Measurements from ENCODE around the gene FUT1.

FUT1 gene

DNA sequence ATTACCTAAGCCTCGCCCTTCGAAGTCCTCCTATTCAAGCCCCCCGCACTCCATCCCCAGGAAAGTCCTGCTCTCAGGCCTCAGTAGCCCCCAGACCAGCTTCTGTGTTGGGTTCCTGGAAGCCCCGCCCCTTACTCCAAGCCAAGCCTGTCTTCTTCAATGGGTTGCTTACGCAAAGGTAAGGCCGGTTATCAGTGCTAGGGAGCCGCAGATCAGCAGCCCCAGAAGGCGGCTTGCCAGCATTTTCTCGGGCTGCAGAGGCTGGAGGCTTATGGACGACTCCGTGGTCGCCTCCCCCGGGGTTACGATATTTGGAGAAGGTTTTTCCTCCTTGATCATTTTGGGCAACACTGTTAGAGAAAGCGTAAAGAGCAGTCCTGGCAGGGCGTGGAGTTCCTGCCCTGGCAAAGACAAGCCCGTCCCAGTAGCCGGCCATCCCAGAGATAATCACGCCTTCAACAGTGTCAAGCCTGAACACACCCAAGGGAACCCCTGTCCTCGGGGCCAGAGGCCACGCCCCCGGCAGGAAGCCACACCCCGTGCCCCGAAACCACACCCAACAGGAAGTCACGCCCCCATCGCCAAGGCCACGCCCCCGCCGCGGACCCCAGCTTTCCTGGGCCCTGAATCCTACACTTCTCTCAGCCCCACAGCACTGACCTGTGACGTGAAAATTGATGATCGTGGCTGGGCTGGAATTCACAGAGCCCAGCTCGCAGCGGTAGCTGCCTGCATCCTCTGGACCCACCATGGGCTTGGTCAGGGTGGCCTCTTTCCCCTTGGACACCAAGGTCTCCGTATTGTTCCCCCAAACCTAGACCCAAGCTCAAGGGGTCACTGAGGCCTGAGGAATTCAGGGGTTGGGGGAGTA lies 11.1 kb downstream of the FUT1 start:
- DNase-seq (ENCODE audit: low read depth), result no peak

DNA sequence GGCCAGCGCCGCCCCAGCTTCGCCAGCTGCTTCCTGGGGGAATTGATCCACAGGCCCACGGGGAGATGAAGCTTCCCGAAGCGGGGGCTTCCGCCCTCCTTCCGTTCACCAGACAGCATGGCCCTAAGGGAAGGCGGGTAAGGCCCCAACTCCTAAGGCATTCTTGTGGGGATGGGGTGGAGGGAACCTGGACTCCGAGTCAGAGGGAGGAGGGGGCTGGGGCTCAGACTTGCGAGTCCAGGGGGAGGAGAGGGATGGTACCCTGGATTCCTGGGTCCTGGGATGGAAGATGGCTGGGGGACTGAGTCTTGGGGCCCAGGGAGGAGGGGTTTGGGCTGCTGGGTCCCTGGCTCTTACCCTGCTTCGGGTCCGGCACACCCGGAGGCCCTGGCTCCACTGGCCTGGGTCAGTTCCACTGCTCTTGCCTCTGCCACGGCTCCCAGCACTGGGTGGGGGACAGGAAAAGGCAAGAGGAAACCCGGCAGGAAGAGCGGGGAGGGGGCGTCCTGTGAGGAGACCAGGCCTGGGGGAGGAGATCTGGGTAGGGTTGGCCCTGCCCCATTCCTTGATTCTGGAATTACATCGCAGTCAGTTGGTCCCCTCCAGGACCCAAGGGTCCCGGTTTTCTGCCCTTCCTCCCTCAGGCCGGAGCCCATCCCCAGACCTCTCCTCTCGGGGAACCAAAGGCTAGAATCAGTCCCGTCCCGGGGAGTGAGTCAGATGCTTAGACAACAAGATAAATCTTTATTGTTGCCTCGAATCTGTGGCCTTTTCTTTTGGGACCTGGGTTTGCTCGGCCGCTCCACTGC lies 12.1 kb downstream of the FUT1 start, which contains the start of gene RASIP1:
RASIP1 (minus strand) TSS at position 447 of the 809 bp plus-strand sequence; CDS start at position 119, 328 bp downstream.
- no peak for DNase-seq (ENCODE audit: low read depth)

DNA sequence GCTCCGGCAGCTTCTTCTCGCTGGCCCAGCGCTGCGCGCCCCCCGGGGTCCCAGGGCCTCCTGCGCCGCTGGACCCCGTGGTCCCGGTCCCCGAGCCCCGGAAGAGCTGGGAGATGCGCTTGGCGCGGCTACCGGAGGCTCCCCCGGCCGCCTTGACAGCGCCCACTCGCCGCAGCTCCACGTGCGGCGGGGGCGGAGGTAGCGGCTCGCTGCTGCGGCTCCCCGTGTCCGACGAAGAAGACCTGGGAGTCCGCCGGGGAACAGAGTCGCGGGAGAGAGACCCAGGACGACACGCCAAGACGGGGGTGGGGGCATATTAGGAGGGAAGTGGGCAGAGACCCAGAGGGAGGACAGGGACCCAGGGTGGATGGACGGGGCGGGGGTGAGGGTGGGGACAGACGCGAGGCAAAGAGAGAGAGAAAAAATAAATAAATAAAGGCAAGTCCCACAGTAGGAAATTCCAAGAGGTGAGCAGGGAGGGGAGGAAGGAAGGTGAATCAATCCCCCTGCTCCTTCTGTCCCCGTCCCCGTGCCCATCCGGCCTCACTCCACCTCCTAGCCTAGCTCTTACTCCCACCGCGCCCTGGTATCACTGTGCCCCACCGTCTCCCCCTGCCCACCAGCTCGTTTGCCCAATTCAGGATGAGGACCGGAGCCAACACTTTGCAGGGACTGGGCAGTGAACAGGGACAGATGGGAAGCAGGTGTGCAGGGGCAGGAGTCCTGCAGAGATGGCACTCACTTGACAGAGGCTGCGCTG lies 12.9 kb downstream of the FUT1 start:
- DNase-seq (ENCODE audit: low read depth), result no peak

DNA sequence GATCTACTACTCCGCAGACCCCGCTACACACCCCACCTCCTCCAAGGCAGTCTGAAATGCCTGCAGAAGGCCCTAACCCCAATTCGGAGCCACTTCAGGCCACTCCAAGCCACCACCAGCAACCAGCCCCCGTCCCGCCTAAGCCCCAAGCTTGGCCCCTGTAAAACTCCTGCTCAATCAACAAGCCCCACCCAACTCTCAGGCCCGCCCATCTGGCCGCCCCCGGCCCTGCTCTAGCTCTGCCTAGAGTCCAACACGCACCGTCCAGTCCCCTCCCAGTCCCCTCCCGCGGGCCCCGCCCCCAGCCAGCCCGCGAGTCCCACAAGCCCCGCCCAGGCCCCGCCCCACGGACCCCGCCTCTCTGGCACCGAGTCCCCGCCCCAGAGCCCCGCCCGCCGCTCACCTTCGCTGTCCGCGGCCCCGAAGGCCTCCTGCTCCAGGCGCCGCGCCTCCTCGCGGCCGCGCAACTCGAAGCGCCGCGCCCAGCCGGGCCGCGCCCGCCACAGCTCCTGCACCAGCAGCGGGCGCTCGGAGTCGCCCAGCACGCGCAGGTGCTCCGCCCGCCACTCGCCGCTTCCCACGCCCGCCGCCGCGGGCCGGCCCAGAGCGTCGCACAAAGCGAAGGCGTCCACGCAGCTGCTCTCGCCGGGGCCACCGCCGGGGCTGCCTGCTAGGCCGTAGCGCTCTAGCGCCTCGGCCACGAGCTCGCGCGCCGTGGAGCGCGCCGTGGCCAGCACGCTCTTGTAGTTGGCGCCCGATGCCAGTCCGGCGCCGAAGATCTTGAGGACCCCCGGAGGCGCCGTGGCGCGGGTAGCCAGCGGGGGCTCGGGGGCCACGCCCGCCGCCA lies 13.7 kb downstream of the FUT1 start:
- DNase-seq (ENCODE audit: low read depth), result peak; percentile 95

DNA sequence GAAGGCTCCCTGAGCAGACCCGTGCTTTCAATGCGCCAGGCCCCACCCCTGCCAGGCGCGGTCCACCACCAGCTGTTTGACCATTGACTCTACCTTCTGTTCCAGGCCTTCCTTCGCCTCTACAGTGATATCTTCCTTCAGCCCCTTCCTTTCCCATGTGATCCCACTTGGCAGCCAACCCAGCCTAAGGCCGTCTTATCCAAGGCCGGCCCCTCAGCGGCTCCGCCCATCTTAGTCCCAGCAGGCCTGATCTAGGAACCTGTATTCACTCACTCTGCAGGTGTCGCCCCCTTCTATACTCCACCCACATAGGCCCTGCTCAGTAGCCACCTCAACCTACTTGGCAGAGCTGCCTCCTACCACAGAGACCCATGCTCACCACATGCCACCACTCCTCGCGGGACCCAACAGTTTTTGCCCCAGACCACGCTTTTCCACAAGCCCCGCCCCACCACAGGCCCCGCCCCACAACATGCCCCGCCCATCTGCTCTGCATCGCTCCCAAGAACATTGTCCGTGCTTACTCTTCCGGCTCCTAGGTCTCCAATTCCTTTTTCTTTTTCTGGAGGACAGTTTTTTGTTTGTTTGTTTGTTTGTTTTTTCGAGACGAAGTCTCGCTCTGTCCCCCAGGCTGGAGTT lies 15.0 kb downstream of the FUT1 start:
- DNase-seq (ENCODE audit: low read depth), result no peak

DNA sequence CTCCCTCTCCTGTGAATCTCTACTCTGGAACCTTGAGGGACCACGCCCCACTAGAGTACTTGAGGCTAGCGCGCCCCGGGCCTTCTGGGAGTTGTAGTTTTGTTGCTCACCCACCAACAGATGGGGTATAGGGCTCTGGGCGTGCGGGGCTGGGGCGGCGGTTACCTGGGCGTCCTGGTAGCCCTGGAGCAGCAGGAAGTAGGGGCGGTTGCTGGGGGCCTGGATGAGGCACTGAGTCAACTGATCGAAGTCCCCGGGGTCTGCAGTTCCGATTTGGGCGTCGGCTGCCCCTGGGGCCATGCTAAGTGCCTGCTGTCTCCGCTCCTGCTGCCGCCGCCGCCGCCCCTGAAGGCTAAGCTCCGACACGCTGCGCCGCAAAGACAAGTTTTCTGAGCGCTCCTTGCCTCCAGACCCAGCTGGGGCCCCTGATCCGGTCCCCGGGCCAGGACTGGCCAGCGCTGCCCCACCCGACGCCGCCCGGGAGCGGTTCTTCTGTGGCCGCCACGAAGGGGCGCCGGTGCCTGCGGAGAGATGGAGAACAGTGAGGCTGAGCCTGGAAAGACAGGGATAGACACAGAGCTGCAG lies 17.3 kb downstream of the FUT1 start:
- DNase-seq (ENCODE audit: low read depth), result no peak

DNA sequence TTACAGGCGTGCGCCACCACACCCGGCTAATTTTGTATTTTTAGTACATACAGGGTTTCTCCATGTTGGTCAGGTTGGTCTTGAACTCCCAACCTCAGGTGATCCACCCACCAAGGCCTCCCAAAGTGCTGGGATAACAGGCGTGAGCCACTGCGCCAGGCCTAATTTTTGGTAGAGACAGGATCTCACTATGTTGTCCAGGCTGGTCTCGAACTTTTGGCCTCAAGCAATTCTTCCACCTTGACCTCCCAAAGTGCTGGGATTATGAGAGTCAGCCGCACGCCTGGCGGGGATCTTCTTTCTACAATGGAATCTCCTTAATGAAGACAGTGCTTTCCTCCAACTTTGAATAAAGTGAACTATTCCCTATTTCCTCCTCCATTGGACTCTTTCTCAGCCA lies 17.8 kb downstream of the FUT1 start:
- no peak for DNase-seq (ENCODE audit: low read depth)

DNA sequence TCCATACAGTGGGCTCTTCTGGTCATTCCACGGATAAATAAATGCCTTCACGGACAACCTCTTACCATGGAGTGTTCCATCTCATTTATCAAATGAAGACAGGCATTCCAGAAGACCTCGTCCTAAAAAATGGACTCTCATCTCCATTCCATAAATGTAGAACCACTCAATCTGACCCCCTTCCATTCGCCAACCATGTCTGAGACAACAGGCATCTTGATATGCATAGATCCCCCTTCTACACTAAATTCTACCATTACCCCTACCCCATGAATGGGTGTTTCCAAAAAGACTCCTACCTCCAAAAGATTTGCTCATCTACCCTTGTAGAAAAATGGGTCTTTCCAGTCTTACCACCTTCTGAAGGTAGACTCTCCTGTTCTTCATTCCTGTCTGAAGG lies 21.0 kb downstream of the FUT1 start:
- DNase-seq (ENCODE audit: low read depth), result no peak

DNA sequence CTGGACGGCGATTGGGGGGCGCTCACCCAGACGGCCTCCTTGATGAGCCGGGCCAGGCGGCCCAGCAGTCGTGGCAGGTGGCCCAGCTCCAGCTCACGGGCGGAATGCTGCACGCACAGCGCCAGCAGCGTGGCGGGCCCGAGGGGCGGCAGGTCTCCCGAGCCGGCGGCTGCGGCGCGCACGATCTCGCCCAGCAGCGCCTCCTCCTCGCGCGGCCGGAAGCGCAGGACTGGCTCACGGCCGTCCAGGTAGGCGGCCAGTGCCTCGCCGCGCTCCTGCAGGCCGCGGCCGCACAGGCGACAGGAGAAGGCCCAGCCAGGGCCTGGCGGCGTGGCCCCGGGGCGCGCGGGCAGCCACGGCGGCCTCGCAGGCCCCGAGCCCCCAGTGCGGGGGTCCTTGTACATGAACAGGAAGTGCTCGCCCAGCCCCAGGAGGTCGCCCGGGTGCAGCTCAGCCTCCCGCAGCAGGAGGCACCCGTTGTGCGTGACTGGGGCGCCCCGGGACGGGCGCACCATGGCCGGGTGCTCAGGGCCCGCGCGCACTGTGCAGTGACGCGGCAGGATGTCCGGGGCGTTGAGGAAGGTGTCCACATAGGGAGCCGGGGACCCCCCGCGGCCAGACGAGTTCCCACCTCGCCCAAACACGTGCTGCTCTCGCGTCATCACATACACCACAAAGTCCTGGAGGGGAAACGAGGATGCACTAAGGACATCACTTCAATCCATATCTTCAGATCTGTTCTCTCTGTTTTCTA lies 23.4 kb downstream of the FUT1 start:
- no peak for DNase-seq (ENCODE audit: low read depth)

DNA sequence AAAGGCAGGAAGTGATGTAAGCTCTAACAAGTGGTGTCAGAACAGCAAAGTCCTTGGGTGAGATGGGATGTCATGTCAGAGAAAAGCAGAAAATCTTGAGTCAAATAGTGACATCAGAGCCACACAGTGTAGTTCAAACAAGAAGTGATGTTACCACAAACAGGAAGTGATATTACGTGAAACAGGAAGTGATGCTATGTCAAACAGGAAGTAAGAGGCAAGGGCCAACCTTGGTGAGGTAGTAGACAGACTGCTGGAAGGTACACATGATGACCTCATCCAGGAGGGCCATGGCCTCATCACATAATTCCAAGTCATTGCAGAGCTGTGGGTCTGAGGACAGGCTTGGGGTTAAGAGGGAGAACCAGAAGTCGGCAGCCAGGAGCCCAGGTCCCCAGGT lies 25.9 kb downstream of the FUT1 start:
- DNase-seq (ENCODE audit: low read depth), result no peak

DNA sequence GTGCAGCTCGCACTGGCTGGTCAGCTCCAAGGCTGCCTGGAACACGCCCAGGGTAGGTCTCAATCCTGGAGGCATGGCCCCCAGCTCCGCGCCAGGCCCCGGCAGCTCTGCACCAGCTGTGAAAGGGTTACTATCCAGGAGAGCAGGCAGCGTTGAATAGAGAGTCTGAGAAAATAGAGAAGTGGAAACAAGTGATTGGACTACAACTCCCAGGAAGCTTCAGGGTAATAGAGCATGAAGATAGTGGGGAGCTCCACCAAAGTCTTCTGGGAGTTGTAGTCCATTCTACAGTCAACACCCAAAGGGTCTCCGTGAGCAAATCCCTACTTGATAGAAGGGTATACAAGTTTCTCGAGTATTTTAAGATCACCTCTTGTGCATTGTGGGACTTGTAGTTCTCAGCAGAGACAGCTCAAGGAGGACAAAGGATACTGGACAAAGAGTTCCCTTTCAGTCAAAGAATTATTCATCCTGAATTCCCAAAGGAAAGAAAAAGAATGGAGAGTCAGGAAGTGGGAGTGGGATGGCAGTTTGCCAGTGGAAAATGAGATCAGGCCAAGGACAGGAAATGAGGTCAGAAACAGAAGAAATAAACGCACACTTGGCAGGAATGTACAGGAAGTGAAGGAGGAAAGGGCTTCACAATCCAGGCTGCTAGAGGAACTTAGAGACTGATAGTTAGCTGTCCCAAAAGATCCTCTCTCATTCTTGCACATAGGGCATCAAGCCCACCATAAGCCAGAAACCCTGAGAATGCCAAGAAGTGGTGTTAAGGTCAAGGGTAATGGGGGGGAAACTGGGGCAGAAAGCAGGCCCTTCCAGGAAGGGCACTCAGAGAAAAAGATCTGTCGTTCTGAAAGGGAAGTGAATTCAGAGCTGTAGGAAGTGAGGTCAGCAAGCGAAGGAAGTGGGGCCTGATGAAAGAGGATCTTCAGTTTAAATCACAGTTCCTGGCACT lies 27.4 kb downstream of the FUT1 start:
- no peak for DNase-seq (ENCODE audit: low read depth)

DNA sequence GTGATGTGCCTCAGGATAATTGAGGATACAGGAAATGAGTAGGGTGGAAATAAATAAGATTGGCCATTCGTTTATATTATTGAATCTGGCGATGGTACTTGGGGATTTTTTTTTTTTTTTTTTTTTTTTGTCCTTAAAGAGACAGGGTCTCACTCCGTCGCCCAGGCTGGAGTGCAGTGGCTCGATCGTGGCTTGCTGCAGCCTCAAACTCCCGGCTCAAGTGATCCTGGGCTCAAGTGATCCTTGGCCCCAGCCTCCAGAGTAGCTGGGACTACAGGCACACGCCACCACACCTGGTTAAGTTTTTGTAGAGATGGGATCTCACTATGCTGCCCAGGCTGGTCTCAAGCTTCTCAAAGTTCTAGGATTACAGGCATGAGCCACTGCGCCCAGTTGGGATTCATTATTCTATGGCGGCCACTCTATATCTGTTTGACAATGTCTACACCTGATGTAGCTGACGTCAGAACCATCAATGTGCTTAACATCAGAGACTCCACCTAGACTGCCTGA lies 30.2 kb downstream of the FUT1 start:
- DNase-seq (ENCODE audit: low read depth), result no peak

DNA sequence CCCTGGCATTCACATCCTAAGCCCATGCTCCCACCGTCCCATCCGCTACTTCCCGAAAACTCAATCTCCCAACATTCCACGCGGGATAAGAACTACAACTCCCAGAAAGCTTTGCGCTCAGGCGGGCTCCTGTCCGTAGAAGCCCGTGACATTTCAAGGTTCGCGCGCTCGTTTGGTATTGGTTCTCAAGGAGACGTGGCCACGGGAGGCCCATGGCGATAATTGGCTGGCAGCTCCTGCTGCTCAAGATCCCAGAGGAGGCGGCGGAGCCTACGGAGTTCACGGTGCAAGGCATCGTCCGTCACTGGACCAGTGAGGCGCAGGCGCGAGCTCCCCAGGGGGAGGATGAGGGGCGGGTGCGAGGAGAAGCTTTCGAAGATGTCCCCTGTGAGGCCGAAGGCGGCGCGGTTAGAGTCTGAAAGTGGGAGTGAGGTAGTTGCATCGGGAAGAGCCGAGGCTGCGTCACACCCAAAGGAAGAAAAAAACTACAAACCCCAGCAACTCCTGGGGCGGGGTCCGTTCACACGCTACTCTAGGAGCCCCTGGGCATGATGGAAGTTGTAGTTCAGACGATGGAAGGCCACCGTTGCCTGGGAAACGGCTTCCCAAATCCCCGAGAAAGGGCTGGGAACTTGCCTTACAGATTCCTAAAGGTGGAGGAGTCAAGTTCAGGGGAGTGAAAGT lies 31.7 kb downstream of the FUT1 start:
- peak; percentile 88 for DNase-seq (ENCODE audit: low read depth)

DNA sequence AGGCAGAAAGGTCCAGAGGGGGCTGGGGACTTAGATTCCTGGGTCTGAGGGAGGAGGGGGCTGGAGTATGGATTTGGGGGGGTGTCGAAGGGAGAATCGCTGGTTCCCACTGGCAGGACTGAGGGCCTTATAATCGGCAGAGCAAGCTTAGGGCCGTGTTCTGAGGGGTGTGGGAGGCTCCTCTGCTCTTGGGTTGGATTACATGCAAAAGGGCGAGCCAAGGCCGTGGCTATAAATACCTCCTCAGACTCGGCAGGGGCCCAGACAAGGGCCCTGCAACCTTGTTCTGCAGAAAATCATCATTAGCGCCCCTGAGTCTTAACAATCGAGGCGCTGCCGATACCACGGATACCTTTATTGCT lies 32.2 kb downstream of the FUT1 start:
- DNase-seq (ENCODE audit: low read depth), result no peak

DNA sequence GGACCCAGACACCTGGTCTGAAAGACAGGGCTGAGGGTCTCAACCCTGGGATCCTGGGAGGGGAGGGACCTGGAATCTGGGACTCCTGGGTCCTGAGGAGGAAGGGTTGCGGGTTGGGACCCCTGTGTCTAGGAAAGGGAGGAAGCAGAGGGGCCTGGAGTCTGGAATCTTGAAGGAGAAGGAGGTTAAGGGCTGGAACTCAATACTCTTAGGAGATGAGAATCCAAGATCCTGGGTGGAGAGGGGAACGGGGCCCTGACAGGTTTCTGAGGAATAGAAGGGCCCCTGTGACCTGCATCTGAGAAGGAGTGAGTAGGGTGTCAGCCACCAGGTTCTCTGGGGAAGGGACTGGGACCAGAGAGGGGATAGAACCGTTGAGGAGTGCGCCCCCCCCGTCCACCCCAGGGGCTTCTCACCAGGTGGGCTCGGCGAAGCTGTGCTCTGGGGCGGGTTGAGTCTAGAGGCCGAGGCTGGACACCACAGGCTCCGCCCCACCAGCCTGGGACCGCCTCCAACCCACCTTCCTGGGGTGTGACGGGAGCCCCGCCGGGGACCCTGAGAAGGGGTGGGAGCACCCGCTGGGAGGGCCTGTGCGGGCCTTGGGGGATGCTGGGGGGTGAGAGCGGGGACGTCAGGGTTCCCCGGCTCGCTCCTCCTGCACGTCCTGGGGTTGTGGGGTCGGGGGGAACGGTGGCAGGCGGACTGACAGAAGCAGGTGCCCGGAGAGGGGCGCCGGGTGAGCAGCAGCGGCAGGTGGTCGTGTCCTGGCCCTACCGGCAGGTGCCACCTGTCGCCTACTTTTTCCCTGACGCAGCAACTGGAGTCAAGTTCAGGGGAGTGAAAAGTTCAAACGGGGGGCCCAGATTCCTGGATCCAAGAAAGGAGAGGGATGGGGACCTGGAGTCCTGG lies 32.9 kb downstream of the FUT1 start, which contains the start of gene MAMSTR:
MAMSTR (minus strand) TSS at position 463 of the 909 bp plus-strand sequence. CDS start 694 bp downstream, outside the sequence.
- no peak for DNase-seq (ENCODE audit: low read depth)

DNA sequence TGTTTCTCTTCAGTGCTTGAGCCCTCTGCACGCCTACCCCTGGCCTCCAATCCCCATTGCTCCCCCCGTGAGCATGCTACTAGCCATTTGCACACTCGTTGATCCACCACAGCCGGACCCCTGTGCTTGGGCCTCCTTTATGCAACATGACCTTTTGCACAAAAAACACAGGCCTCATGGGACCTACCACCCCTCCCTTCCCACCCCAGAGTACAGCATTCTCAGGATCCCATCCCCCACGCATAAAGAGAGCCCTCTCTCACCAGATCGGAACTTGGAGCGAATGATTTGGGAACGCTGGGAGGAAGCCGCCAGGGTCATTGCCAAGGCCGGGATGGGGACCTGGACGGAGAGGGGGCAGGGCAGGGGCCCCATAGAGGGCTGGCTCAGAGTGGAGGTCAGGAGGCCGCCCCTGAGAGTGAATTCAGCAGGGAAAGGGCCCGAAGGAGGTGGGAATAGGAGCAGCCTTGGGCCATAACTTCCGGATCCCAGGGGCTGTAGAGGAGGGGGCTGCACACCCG lies 33.7 kb downstream of the FUT1 start:
- no peak for DNase-seq (ENCODE audit: low read depth)

Data from activated T-cell treated with anti-CD3 and anti-CD28 coated beads for 48 hours (primary cell).